Measurements from ENCODE around the gene TMEM120B. TPM values are rescaled to one million over a fixed set of nuclear protein-coding genes. Genes with fewer than 3 reads are reported as not detected.
"Not testable (repeated sequence)": the region's sequence is repeated elsewhere in the genome, so short reads cannot be mapped to it uniquely, and the experiment has no call there.

TMEM120B gene
- total RNA-seq, 1 donor from 2014 or later, result 18.3 TPM

DNA sequence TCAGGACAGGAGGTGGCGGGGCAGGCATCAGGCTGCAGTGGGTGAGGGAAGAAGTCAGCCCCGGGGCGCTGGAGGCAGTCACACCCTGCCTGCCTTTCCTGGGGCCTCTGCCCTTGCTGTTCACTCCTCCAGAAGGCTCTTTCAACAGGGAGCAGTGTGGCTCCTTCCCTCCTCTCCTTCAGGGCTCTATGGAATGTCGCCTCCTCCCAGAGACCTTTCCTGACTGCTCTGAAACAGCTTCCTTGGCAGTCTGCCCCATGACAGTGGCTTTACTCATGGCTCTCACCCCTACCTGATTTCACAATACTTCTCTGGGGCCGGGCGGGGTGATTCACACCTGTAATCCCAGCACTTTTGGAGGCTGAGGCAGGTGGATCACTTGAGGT lies 73.9 kb downstream of the TMEM120B start:
- Mint-ChIP-seq H3K36me3 (ENCODE audit: low read depth) (peaks cover 32% of the 10 kb centered on the region), H3K27ac (peak overlapping the region; percentile 86), H3K27me3 (ENCODE audit: insufficient read depth) (no peaks in the 10 kb centered on the region), H3K4me1 (ENCODE audit: low read depth) (peaks cover 85% of the 10 kb centered on the region), H3K9me3 (no peaks in the 10 kb centered on the region), H3K4me3 (peak overlapping the region; percentile 69)
- intact Hi-C loops (cut with micrococcal nuclease), result no loop called here
- no peak for DNase-seq (ENCODE audit: low spot score)

DNA sequence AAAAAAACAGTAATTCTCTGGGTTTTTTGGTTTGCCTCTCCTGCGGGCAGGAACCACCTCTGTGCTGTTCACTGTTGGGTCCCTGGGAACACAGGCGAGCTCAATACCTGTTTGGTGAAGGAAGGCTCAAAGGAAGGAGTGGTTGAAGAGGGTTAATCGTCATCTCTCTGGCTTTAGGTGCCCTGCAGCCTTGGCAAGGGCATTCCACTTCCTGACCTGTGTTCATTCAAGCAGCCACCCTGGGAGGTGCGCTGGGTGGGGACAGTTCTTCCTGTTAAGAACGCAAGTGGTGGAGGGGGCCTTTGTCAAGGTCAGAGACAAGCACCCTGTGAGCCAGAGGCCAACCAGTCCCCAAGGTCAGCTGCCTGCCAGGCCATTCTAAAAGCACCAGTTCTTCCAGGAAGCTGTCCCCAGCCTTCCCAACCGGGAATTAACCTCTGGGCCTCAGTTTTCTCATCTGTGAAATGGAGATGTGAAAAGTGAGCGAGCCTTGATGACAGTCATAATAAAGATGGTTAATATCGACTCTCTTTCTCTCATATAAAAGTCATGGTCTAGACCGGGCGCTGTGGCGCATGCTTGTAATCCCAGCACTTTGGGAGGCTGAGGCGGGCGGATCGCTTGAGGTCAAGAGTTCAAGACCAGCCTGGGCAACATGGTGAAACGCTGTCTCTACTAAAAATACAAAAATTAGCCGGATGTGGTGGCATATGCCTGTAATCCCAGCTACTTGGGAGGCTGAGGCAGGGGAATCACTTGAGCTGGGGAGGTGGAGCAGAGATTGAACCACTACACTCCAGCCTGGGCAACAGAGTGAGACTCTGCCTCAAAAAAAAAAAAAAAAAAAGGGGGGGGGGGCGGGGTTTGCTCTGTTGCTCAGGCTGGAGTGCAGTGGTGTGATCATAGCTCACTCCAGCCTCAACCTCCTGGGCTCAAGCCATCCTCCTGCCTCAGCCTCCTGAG lies 74.8 kb downstream of the TMEM120B start:
- H3K4me3 Mint-ChIP-seq, result peak overlapping the region; percentile 91
- peaks cover 31% of the 10 kb centered on the region for H3K36me3 Mint-ChIP-seq (ENCODE audit: low read depth)
- peak overlapping the region; percentile 99 for H3K27ac Mint-ChIP-seq

DNA sequence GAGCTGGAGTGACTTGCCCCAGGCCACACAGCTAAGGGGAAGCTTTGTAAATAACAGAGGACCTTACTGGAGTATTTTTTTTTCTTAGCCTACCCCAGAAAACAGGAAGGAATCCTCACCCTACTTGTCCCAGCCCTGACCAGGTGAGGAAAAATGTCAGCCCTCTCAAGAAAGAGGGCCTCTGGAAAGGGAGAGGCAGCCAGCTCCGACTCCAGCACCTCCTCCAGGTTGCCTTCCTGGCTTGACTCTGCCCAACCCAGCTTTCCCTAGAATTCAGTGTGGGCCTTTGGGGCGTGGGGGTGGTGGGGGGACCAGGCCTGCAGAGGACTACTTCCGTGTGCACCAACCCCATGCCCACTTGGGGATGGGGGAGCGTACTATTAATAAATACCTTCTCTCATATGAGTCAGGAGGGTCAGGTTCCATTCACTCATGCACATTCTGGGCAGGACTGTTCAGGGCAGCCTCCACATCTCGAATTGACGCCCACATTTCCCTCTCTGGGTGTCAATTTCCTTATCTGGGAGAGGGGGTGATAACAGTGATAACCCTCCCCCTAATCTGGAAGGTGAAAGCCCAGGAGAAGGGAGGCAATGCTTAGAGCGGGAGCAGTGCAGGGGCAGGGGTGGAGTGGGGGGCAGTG lies 75.7 kb downstream of the TMEM120B start:
- H3K27ac Mint-ChIP-seq, result peak overlapping the region; percentile 99
- no peaks in the 10 kb centered on the region for H3K27me3 Mint-ChIP-seq (ENCODE audit: insufficient read depth)
- H3K4me3 Mint-ChIP-seq, result peak overlapping the region; percentile 91
- peaks cover 79% of the 10 kb centered on the region for H3K4me1 Mint-ChIP-seq (ENCODE audit: low read depth)
- no peaks in the 10 kb centered on the region for H3K9me3 Mint-ChIP-seq
- intact Hi-C loops (cut with micrococcal nuclease), result loop anchor here (2.0 kb wide), 1 partner anchor 161 kb away; the partner anchor contains the start of gene ORAI1
- DNase-seq (ENCODE audit: low spot score), result no peak
- H3K36me3 Mint-ChIP-seq (ENCODE audit: low read depth), result peaks cover 30% of the 10 kb centered on the region

More for the DNA sequence above, 74.8 kb downstream of the TMEM120B start:
- DNase-seq (ENCODE audit: low spot score), result peak; percentile 26
- H3K4me1 Mint-ChIP-seq (ENCODE audit: low read depth), result peaks cover 85% of the 10 kb centered on the region
- intact Hi-C loops (cut with micrococcal nuclease), result loop anchor here (2.0 kb wide), 1 partner anchor 161 kb away; the partner anchor contains the start of gene ORAI1
- H3K27me3 Mint-ChIP-seq (ENCODE audit: insufficient read depth), result no peaks in the 10 kb centered on the region
- no peaks in the 10 kb centered on the region for H3K9me3 Mint-ChIP-seq

DNA sequence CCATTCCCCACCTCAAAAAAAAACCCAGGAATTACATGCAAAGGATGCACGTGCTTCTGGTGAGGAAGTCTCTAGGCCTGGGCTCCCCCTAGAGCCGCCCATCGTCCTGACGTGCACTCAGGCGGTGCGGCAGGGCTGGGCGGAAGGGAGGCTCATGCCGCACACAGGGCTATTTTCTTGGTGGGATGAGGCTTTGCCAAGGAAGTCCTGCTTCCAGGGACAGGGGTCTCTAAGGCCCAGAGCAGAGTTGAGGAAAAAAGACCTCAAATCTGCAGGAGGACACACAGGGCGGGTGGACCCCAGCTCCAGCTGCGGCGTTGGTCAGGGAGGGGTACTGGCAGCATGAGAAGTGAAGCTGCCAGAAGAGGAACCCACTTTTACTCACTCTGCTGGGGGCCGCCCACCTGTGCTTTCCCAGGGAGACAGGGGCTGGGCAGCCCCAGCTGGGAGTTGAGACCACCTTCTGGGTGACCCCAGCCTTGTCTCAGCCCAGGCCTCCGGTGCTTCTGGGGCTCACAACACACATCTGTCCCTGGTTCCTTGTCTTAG lies 76.8 kb downstream of the TMEM120B start:
- intact Hi-C loops (cut with micrococcal nuclease), result loop anchor here (1.0 to 2.0 kb wide), 2 partner anchors 102 to 163 kb away; partner anchors contain the start of gene ORAI1
- Mint-ChIP-seq H3K4me3 (peak overlapping the region; percentile 91), H3K27ac (peak overlapping the region; percentile 99), H3K4me1 (ENCODE audit: low read depth) (peaks cover 75% of the 10 kb centered on the region), H3K9me3 (no peaks in the 10 kb centered on the region), H3K36me3 (ENCODE audit: low read depth) (peaks cover 27% of the 10 kb centered on the region), H3K27me3 (ENCODE audit: insufficient read depth) (no peaks in the 10 kb centered on the region)
- peak; percentile 33 for DNase-seq (ENCODE audit: low spot score)

DNA sequence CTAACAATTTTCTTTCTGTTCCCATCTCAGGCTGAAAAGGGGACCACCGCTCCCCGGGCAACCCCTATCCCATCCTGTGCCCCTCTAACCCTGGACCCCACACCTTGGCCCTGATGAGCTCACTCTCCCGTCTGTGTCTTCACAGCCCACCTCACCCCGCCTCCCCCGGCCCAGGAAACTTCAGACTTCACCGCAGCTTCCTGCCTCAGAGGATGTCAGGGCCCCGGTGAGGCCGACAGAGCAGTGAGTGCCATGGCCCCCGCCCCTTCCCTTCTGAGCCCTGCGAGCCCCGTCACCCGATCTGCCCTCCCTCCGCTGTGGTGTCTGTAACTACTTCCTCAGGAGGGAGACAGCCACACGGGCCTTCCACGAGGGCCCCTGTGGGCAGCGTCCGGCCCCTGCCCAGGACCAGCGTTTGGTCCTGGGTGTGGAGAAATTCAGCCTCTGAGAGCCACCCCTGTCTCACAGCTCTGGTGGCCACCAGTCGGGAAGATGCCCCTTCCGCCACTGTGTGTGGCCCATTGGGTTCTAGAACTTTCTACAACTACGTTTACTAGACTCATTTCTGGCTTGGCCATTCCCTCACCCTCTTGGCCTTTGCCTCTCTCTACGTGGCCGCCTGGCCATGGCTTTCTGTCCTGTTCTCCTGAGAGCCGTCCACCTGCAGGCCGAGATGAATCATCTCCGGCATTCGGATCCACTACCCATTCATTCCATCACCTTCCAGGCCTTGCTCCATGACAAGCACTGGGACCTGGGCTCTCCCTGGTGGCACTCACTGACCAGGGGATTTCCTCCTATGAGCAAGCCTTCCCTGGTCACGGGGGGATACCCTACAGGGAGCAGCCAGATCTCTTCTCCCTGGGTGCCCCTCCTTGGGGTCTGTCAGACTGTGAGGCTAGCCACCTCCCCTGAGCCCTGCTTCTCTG lies 77.5 kb downstream of the TMEM120B start:
- Mint-ChIP-seq H3K27me3 (ENCODE audit: insufficient read depth) (no peaks in the 10 kb centered on the region), H3K36me3 (ENCODE audit: low read depth) (peaks cover 25% of the 10 kb centered on the region), H3K27ac (peak overlapping the region; percentile 99), H3K4me1 (ENCODE audit: low read depth) (peaks cover 77% of the 10 kb centered on the region), H3K9me3 (no peaks in the 10 kb centered on the region), H3K4me3 (peak overlapping the region; percentile 91)
- intact Hi-C loops (cut with micrococcal nuclease), result loop anchor here (1.0 to 5.0 kb wide), 7 partner anchors 103 to 438 kb away; partner anchors contain the start of genes ANAPC5, DIABLO and ORAI1
- DNase-seq (ENCODE audit: low spot score), result peak; percentile 92

DNA sequence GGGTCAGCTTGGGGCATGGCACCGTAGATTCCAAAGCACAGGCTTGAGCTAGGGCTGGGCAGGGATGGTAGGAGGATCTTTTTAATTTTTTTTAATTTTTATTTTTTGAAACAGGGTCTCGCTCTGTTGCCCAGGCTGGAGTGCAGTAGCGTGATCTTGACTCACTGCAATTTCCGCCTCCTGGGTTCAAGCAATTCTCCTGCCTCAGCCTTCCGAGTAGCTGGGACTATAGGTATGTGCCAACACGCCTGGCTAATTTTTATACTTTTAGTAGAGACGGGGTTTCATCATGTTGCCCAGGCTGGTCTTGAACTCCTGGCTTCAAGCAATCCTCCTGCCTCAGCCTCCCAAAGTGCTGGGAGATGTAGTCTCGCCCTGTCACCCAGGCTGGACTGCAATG lies 78.2 kb downstream of the TMEM120B start:
- Mint-ChIP-seq H3K4me1 (ENCODE audit: low read depth) (peaks cover 78% of the 10 kb centered on the region), H3K36me3 (ENCODE audit: low read depth) (peaks cover 28% of the 10 kb centered on the region), H3K27ac (peak overlapping the region; percentile 99)

DNA sequence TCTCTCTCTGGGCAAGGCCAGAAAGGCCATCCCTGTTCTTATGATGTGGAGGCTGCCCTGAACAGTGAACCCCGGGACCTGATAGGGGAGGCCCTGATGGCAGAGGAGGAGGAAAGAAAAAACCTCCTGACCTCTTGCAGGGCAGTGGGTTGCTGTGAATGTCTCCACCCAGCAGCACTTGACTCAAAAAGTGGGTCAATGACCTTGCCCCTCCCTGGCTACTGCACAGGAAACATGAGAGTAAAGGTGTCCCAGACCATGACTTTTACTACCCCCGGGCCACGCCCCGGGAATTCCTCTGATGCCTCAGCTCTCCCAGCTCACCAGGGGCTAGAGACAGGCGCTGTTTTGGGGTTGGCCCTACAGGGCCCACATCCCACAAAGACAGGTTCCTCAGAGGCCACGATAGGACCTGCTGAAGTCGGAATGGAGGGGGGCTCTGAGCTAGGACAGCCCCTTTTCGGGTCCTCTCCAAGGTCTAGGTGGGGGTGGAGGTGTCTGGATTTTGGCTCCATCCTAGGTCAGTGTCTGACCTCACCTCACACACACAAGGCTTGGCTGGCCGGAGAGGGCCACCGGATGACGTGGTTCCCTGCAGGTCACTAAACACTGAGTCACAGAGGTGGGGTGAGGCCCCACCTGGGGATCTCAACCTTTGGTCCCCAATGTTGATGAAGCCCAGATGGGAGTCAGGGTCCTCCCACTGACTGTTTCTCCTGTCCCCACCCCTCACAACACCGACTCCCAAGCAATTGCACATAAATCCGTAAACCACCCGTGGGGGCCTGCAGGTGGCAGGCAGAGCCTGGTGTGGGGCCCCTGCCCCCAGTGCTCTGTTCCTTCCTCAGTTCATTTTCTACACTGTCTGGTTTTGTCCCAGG lies 79.4 kb downstream of the TMEM120B start:
- DNase-seq (ENCODE audit: low spot score), result peak; percentile 20
- H3K27ac Mint-ChIP-seq, result peak overlapping the region; percentile 99
- intact Hi-C loops (cut with micrococcal nuclease), result loop anchor here (5.0 kb wide), 5 partner anchors 200 to 440 kb away; partner anchors contain the start of genes ANAPC5 and DIABLO
- H3K4me1 Mint-ChIP-seq (ENCODE audit: low read depth), result peaks cover 71% of the 10 kb centered on the region
- H3K4me3 Mint-ChIP-seq, result peak overlapping the region; percentile 96
- H3K9me3 Mint-ChIP-seq, result no peaks in the 10 kb centered on the region
- peaks cover 25% of the 10 kb centered on the region for H3K36me3 Mint-ChIP-seq (ENCODE audit: low read depth)
- no peaks in the 10 kb centered on the region for H3K27me3 Mint-ChIP-seq (ENCODE audit: insufficient read depth)

More for the DNA sequence above, 78.2 kb downstream of the TMEM120B start:
- not testable (repeated sequence) for H3K9me3 Mint-ChIP-seq; DNase-seq (ENCODE audit: low spot score); H3K27me3 Mint-ChIP-seq (ENCODE audit: insufficient read depth)
- intact Hi-C loops (cut with micrococcal nuclease), result loop anchor here (5.0 kb wide), 5 partner anchors 198 to 438 kb away; partner anchors contain the start of genes ANAPC5 and DIABLO
- H3K4me3 Mint-ChIP-seq, result peak overlapping the region; percentile 96

DNA sequence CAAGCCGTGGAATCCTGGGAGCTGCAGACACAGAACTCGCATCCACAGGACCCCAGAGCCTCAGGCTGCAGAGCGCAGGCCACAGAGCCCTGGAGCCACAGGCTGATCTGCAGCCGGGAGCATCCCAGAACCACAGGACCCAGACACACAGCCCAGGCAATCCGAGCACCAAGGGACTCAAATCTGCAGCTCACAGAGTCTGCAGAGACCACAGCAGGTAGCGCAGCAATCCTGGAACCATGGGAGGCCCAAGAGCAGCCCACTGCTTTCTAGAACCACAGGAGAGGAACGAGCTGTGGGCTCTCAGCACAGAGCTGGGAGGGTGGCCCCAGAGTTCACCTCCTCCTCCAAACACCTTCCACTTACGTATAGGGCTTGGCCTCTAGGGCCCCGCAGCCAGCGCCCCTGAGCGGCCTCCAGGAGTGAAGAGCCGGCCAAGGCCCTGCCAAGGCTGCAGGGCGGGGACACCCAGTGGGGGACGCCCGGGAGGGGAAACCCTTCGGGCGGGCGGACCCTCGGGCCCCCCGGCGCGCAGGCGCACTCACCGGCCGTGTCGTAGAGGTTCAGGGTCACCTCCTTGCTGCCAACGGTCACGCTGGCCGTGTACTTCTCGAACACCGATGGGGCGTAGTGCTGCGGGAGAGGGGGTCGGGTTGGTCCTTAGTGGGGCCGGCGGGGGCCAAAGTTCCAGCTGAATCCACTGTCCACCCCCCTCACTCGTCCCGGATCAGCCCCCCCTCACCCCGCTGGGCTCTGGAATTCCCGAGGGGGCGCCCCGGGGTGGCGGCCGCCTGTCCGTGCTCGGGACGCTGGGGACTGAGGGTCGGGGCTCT lies 80.3 kb downstream of the TMEM120B start:
- Mint-ChIP-seq H3K9me3 (no peaks in the 10 kb centered on the region), H3K27ac (peak overlapping the region; percentile 99), H3K36me3 (ENCODE audit: low read depth) (peaks cover 23% of the 10 kb centered on the region), H3K4me3 (peak overlapping the region; percentile 96), H3K4me1 (ENCODE audit: low read depth) (peaks cover 62% of the 10 kb centered on the region), H3K27me3 (ENCODE audit: insufficient read depth) (no peaks in the 10 kb centered on the region)
- peak; percentile 56 for DNase-seq (ENCODE audit: low spot score)
- intact Hi-C loops (cut with micrococcal nuclease), result loop anchor here (1.0 to 5.0 kb wide), 6 partner anchors 11 to 441 kb away; partner anchors contain the start of genes ANAPC5 and DIABLO

DNA sequence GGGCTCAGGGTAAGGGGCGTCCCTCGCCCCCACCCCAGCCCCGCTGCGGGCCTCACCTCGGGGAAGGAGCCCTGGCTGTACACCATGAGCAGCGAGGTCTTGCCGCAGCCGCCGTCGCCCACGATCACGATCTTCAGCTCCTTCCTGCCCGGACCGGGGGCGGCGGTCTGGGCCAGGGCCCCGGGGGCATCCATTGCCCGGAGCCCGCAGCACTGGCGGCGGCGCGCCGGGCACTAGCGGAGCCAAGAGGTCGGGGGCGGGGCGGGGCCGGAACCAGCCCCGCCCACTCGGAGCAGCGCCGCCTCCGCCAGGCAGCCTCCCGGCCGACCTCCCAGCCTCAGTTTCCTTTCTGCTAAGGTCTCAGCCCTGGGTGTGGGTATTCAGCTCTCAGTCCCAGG lies 80.9 kb downstream of the TMEM120B start, which contains the start of gene RHOF:
TSS of gene RHOF (minus strand) at position 249 of the 398 bp plus-strand sequence. CDS start at position 194, 55 bp downstream.
- no peaks in the 10 kb centered on the region for H3K27me3 Mint-ChIP-seq (ENCODE audit: insufficient read depth)
- peaks cover 61% of the 10 kb centered on the region for H3K4me1 Mint-ChIP-seq (ENCODE audit: low read depth)
- peak within 1 kb of the TSS; percentile 96 for H3K4me3 Mint-ChIP-seq
- H3K36me3 Mint-ChIP-seq (ENCODE audit: low read depth), result peaks cover 24% of the 10 kb centered on the region
- intact Hi-C loops (cut with micrococcal nuclease), result loop anchor here (1.0 to 5.0 kb wide), 6 partner anchors 11 to 441 kb away; partner anchors contain the start of genes ANAPC5 and DIABLO
- no peaks in the 10 kb centered on the region for H3K9me3 Mint-ChIP-seq
- no peak for DNase-seq (ENCODE audit: low spot score)
- peak within 1 kb of the TSS; percentile 99 for H3K27ac Mint-ChIP-seq

DNA sequence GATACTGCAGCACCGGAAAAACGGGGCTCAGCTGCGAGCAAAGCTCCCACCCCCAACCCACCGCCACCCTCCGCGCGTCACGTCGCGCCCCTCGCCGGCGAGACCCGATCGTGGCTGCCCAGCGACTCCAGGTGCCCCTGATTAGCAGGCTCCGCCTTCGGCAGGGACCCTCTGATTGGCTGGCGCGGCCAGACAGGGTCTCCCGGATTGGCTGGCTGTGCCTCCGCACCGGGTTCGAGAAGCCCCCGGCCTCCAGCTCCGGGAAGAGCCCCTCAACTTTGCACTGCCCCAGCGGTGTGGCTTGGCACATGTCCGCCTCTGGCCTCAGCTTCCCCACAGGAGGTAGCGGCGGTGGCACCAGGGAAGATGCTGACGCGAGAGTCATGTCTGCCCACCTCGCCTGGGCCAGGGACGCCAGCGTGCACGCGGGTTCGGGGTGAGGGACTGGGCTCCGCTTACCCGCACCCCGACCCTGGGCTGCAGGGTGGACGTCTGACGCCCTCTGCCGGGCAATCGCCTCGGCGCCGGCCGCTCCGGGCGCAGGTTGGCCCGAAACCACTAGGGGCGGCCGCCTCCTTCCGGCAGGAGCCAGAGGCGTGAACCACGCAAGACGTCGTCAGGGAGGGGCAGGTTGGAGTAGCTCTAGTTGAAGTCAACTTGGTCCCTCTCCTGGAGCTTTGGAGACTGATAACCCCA lies 81.4 kb downstream of the TMEM120B start:
- Mint-ChIP-seq H3K4me3 (peak overlapping the region; percentile 96), H3K9me3 (no peaks in the 10 kb centered on the region), H3K27me3 (ENCODE audit: insufficient read depth) (no peaks in the 10 kb centered on the region), H3K27ac (peak overlapping the region; percentile 91), H3K4me1 (ENCODE audit: low read depth) (peaks cover 61% of the 10 kb centered on the region), H3K36me3 (ENCODE audit: low read depth) (peaks cover 28% of the 10 kb centered on the region)
- intact Hi-C loops (cut with micrococcal nuclease), result loop anchor here (1.0 to 5.0 kb wide), 14 partner anchors 9 to 442 kb away; partner anchors contain the start of genes ANAPC5, DIABLO, PSMD9 and TMEM120B
- peak; percentile 95 for DNase-seq (ENCODE audit: low spot score)

All from activated T-helper 1 cell treated with anti-CD3 and anti-CD28 coated beads, Interleukin-12 subunit alpha, Interleukin-12 subunit beta, Interleukin-2, Interleukin-4 antibody, amounts not matched to agents 30 ng/mL and 10 ng/mL and 1 ng/mL, durations not matched to agents 14 hours and 24 hours and 36 hours (primary cell).